K562 (cell line): ENCODE measurements around the gene RBSN. TPM values are rescaled to one million over a fixed set of nuclear protein-coding genes. Genes with fewer than 3 reads are reported as not detected.

Experiments
- CBFA2T3 ChIP-seq: fragments of 450-650 bp; IDR thresholded peaks from 2 replicates; pipeline ENCODE4 v1.6.1; 2017
- CCAR2 ChIP-seq: fragments of 200-400 bp; formaldehyde crosslinking; IDR thresholded peaks from 2 replicates; pipeline ENCODE4 v1.6.1; 2017; ENCODE audit warnings: mild to moderate bottlenecking, low read depth, low read length
- CCNT2 ChIP-seq: IDR thresholded peaks from 2 replicates; pipeline ENCODE4 v1.6.1; 2011; ENCODE audit warnings: borderline replicate concordance, low read depth, mild to moderate bottlenecking, moderate library complexity, mixed read lengths, low read length; ENCODE audit not compliant: insufficient read length; ENCODE audit errors: extremely low read depth
- CEBPB ChIP-seq: fragments of 450-650 bp; IDR thresholded peaks from 2 replicates; pipeline ENCODE4 v1.6.1; 2016; ENCODE audit warnings: missing genetic modification characterization, missing compliant biosample characterization
- MIER1 ChIP-seq: fragments of 450-650 bp; IDR thresholded peaks from 2 replicates; pipeline ENCODE4 v1.6.1; 2016; ENCODE audit warnings: antibody characterized with exemption, mild to moderate bottlenecking, low read depth
- MTF1 ChIP-seq: fragments of 250-450 bp; sonication (Bioruptor Pico); IDR thresholded peaks from 2 replicates; pipeline ENCODE4 v1.9.0; 2021; ENCODE audit warnings: moderate library complexity, mild to moderate bottlenecking, inconsistent platforms, borderline replicate concordance
- NELFE ChIP-seq: IDR thresholded peaks from 2 replicates; pipeline ENCODE4 v1.6.1; 2011; ENCODE audit warnings: mild to moderate bottlenecking; ENCODE audit not compliant: insufficient read depth, insufficient read length
- NEUROD1 ChIP-seq: fragments of 150-350 bp; IDR thresholded peaks from 2 replicates; pipeline ENCODE4 v1.6.1; 2014; ENCODE audit warnings: borderline replicate concordance, low read length, low read depth; ENCODE audit not compliant: partially characterized antibody
- RBFOX2 ChIP-seq: fragments of 200-400 bp; formaldehyde crosslinking; IDR thresholded peaks from 2 replicates; pipeline ENCODE4 v1.6.1; 2017; ENCODE audit warnings: low read depth, mild to moderate bottlenecking, low read length, moderate library complexity
- RBM17 ChIP-seq: fragments of 200-400 bp; formaldehyde crosslinking; IDR thresholded peaks from 2 replicates; pipeline ENCODE4 v1.6.1; 2017; ENCODE audit warnings: low read depth, mild to moderate bottlenecking, low read length, borderline replicate concordance
- SMAD1 ChIP-seq: fragments of 150-350 bp; IDR thresholded peaks from 2 replicates; pipeline ENCODE4 v1.6.1; 2014; ENCODE audit warnings: low read length, low read depth; ENCODE audit not compliant: partially characterized antibody
- ZNF121 ChIP-seq: sonication (generic); formaldehyde crosslinking; conservative IDR thresholded peaks from 2 replicates; pipeline ENCODE4 v1.8.0; 2022; ENCODE audit warnings: missing genetic modification reagents
- ZNF586 ChIP-seq: fragments of 450-650 bp; formaldehyde crosslinking; conservative IDR thresholded peaks from 2 replicates; pipeline ENCODE4 v1.4.0; 2020; ENCODE audit warnings: mild to moderate bottlenecking, moderate library complexity
- ZNF76 ChIP-seq: fragments of 250-450 bp; sonication (Bioruptor Pico); IDR thresholded peaks from 2 replicates; pipeline ENCODE4 v1.4.0; 2020; ENCODE audit warnings: mild to moderate bottlenecking, moderate library complexity, borderline replicate concordance
- polyA plus RNA-seq, 8 experiments: library from polyadenylated mRNA; depleted of rRNA in 4 of 8; stranded (reverse) in 5 of 8; unstranded in 3 of 8; fragments of >200 nt; fragmentation: Nextera tagmentation in 2 of 8; fragmentation: Illumina TruSeq in 1 of 8; extraction: Ambion mirVana in 2 of 8; extraction: Trizol in 1 of 8; gene quantifications; 2 replicates each; pipeline versions ENCODE4 v1.2.1 to v1.2.3, GENCODE V29; 2011 to 2014; ENCODE audit warnings: inconsistent platforms in 1 of 8, missing spikeins in 1 of 8
- total RNA-seq, 7 experiments: library from RNA; depleted of rRNA in 6 of 7; stranded (reverse); fragments of >200 nt in 6 of 7; fragmentation: Illumina TruSeq in 2 of 7; extraction: Trizol in 2 of 7; gene quantifications; 2 replicates each; pipeline versions ENCODE4 v1.2.1 to v1.2.3, GENCODE V29; 2011 to 2021; ENCODE audit warnings: low replicate concordance in 1 of 7
- TF ChIP-seq, protein P1 (sequence below): fragments of 450-650 bp; IDR thresholded peaks from 2 replicates; pipeline ENCODE4 v1.6.1; 2017; ENCODE audit warnings: mild to moderate bottlenecking, moderate library complexity
- TF ChIP-seq, protein P2 (sequence below): sonication (generic); formaldehyde crosslinking; IDR thresholded peaks from 2 replicates; pipeline ENCODE4 v1.8.0; 2022; ENCODE audit warnings: missing genetic modification reagents, mild to moderate bottlenecking, borderline replicate concordance
- TF ChIP-seq, protein P3 (sequence below): sonication (generic); IDR thresholded peaks from 2 replicates; pipeline ENCODE4 v1.6.1; 2016
- TF ChIP-seq, protein P4 (sequence below), 2 experiments: fragments of 250-450 bp in 1 of 2; fragments of 450-650 bp in 1 of 2; sonication (Bioruptor Pico) in 1 of 2; IDR thresholded peaks; 2 replicates each; pipeline versions ENCODE4 v1.6.1 to v1.8.0; 2016 to 2021; ENCODE audit warnings: mild to moderate bottlenecking in 2 of 2, moderate library complexity in 2 of 2, missing compliant biosample characterization in 1 of 2, missing genetic modification characterization in 1 of 2
- TF ChIP-seq, protein P5 (sequence below): sonication (generic); formaldehyde crosslinking; IDR thresholded peaks from 2 replicates; pipeline ENCODE4 v1.8.1; 2023; ENCODE audit warnings: mild to moderate bottlenecking, missing genetic modification reagents
- TF ChIP-seq, protein P6 (sequence below): fragments of 450-650 bp; IDR thresholded peaks from 2 replicates; pipeline ENCODE4 v1.6.1; 2018; ENCODE audit warnings: mild to moderate bottlenecking, low read depth; ENCODE audit not compliant: partially characterized antibody

Gene RBSN
- total and polyA plus RNA-seq, 9 of the 15 experiments (the other 6 are each of a cell fraction or from before 2014, with no cell fraction given): 2.9 to 19.6 (median 15.0) TPM

DNA sequence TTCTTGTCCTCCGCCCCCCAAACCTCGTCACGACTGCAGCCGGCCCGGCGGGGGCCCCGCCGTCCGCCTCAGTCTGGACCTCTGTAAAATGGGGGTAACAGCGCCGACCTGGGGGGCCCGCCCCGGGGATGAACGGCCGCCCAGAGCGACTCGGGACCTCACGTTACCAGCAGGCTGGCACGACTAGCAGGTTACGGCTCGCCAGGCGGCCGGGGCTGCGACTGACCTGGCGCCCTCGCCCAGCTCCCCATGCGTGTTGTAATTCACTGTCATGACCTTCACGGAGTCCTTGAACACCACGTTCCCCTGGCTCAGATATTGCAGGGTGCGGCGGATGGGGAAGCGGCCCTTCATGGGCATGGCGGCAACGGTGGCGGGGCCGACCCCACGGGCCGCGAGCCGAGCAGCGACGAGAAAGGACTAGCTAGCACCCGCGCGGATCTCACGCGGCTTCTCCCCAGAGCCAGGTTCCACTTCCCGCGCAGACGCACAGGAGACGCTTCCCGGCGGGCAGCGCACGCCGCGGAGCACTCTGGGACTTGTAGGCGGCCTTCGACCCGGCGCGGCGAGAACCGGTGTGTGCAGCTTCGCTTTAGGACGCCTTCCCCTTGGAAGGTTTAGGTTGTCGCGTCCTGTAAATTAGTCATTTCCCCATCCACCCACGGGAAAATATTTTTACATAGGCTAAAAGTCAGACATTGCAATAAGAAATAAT, 34.0 kb downstream of the RBSN start, which contains the start of gene MRPS25 (continued):
- TF ChIP-seq, protein P1, sequence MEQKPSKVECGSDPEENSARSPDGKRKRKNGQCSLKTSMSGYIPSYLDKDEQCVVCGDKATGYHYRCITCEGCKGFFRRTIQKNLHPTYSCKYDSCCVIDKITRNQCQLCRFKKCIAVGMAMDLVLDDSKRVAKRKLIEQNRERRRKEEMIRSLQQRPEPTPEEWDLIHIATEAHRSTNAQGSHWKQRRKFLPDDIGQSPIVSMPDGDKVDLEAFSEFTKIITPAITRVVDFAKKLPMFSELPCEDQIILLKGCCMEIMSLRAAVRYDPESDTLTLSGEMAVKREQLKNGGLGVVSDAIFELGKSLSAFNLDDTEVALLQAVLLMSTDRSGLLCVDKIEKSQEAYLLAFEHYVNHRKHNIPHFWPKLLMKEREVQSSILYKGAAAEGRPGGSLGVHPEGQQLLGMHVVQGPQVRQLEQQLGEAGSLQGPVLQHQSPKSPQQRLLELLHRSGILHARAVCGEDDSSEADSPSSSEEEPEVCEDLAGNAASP: no peak
- TF ChIP-seq ZNF586: no peak
- no peak for TF ChIP-seq RBM17
- TF ChIP-seq, protein P2, sequence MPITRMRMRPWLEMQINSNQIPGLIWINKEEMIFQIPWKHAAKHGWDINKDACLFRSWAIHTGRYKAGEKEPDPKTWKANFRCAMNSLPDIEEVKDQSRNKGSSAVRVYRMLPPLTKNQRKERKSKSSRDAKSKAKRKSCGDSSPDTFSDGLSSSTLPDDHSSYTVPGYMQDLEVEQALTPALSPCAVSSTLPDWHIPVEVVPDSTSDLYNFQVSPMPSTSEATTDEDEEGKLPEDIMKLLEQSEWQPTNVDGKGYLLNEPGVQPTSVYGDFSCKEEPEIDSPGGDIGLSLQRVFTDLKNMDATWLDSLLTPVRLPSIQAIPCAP: no peak
- TF ChIP-seq CBFA2T3: no peak
- no peak for TF ChIP-seq CCAR2
- TF ChIP-seq, protein P3, sequence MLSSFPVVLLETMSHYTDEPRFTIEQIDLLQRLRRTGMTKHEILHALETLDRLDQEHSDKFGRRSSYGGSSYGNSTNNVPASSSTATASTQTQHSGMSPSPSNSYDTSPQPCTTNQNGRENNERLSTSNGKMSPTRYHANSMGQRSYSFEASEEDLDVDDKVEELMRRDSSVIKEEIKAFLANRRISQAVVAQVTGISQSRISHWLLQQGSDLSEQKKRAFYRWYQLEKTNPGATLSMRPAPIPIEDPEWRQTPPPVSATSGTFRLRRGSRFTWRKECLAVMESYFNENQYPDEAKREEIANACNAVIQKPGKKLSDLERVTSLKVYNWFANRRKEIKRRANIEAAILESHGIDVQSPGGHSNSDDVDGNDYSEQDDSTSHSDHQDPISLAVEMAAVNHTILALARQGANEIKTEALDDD: no peak
- no peak for TF ChIP-seq ZNF121 (CRISPR knock-in tag)
- no peak for TF ChIP-seq NEUROD1
- TF ChIP-seq, protein P4, sequence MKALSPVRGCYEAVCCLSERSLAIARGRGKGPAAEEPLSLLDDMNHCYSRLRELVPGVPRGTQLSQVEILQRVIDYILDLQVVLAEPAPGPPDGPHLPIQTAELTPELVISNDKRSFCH (CRISPR knock-in tag; IDR thresholded peaks at IDR 0.05): no peak
- TF ChIP-seq, protein P4 (tag; IDR thresholded peaks at IDR 0.05): peak; percentile 33; the same call in 1 of the 2 replicates
- TF ChIP-seq NELFE: no peak
- no peak for TF ChIP-seq MTF1 (CRISPR knock-in tag)
- no peak for TF ChIP-seq MIER1
- peak; percentile 87 for TF ChIP-seq SMAD1
- peak; percentile 90; the same call in 1 of the 2 replicates for TF ChIP-seq ZNF76 (CRISPR knock-in tag)
- no peak for TF ChIP-seq CEBPB
- TF ChIP-seq, protein P5, sequence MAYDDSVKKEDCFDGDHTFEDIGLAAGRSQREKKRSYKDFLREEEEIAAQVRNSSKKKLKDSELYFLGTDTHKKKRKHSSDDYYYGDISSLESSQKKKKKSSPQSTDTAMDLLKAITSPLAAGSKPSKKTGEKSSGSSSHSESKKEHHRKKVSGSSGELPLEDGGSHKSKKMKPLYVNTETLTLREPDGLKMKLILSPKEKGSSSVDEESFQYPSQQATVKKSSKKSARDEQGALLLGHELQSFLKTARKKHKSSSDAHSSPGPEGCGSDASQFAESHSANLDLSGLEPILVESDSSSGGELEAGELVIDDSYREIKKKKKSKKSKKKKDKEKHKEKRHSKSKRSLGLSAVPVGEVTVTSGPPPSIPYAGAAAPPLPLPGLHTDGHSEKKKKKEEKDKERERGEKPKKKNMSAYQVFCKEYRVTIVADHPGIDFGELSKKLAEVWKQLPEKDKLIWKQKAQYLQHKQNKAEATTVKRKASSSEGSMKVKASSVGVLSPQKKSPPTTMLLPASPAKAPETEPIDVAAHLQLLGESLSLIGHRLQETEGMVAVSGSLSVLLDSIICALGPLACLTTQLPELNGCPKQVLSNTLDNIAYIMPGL (CRISPR knock-in tag): peak; percentile 91
- peak; percentile 99 for TF ChIP-seq RBFOX2
- TF ChIP-seq, protein P6, sequence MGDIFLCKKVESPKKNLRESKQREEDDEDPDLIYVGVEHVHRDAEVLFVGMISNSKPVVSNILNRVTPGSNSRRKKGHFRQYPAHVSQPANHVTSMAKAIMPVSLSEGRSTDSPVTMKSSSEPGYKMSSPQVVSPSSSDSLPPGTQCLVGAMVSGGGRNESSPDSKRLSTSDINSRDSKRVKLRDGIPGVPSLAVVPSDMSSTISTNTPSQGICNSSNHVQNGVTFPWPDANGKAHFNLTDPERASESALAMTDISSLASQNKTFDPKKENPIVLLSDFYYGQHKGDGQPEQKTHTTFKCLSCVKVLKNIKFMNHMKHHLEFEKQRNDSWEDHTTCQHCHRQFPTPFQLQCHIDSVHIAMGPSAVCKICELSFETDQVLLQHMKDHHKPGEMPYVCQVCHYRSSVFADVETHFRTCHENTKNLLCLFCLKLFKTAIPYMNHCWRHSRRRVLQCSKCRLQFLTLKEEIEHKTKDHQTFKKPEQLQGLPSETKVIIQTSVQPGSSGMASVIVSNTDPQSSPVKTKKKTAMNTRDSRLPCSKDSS: no peak
- peak; percentile 72 for TF ChIP-seq CCNT2
